Activated naive CD8-positive, alpha-beta T cell treated with anti-CD3 and anti-CD28 coated beads, Interleukin-2, amount 50 U/mL, for 24 hours (primary cell): ENCODE measurements around the gene CD4.

Source experiments
- ATAC-seq: fragments of 150-1000 bp; cut with Tn5 transposase; one replicate; pipeline ENCODE4 v1.10.0; 2021
- DNase-seq: peaks from one replicate; pipeline ENCODE4 v3.0.0; 2021
- H3K27ac Mint-ChIP-seq: one replicate; pipeline ENCODE4 v1.8.0; 2021; ENCODE audit warnings: mild to moderate bottlenecking, mixed read lengths
- H3K27me3 Mint-ChIP-seq: one replicate; pipeline ENCODE4 v1.8.0; 2021; ENCODE audit warnings: mixed read lengths
- H3K36me3 Mint-ChIP-seq: one replicate; pipeline ENCODE4 v1.8.0; 2021; ENCODE audit warnings: low read depth, mixed read lengths
- H3K4me1 Mint-ChIP-seq: one replicate; pipeline ENCODE4 v1.8.0; 2021; ENCODE audit warnings: mixed read lengths
- H3K4me3 Mint-ChIP-seq: one replicate; pipeline ENCODE4 v1.8.0; 2021; ENCODE audit warnings: mild to moderate bottlenecking, moderate library complexity, mixed read lengths
- H3K9me3 Mint-ChIP-seq: one replicate; pipeline ENCODE4 v1.8.0; 2021; ENCODE audit warnings: mixed read lengths

The CD4 gene

DNA sequence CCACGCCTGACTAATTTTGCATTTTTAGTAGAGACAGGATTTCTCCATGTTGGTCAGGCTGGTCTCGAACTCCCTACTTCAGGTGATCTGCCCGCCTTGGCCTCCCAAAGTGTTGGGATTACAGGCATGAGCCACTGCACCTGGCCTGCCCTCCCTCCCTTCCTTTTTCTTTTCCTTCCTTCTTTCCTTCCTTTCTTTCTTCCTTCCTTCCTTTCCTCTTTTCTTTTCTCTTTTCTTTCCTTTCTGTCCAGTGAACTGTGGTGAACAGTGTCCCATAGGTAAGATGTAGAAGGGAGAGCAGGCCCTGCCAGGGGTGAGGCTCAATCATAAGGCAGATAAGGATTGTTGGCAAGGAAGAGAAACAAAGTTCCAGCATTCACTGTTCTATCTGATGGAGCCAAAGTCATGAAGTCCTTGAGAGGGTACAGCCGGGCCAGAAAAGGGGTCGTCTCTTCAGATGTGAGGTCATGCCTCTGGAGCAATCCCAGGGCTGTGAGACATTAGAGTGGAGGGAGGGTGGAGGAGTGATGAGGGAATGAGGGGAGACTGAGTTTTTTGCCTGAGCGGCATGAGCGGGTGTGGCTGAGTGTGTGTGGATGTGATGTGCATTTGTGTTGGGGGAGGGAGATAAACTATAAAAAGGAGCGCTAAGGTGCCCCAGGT is 32.2 kb upstream of the CD4 start:
- H3K27me3 Mint-ChIP-seq: peaks cover 14% of the 10 kb centered on the region
- H3K36me3 Mint-ChIP-seq: peaks cover 2% of the 10 kb centered on the region
- H3K4me1 Mint-ChIP-seq: peaks cover 21% of the 10 kb centered on the region
- DNase-seq: no peak
- H3K9me3 Mint-ChIP-seq: no peaks in the 10 kb centered on the region
- ATAC-seq: no peak
- no peak overlapping the region for H3K27ac Mint-ChIP-seq
- H3K4me3 Mint-ChIP-seq: no peak overlapping the region

DNA sequence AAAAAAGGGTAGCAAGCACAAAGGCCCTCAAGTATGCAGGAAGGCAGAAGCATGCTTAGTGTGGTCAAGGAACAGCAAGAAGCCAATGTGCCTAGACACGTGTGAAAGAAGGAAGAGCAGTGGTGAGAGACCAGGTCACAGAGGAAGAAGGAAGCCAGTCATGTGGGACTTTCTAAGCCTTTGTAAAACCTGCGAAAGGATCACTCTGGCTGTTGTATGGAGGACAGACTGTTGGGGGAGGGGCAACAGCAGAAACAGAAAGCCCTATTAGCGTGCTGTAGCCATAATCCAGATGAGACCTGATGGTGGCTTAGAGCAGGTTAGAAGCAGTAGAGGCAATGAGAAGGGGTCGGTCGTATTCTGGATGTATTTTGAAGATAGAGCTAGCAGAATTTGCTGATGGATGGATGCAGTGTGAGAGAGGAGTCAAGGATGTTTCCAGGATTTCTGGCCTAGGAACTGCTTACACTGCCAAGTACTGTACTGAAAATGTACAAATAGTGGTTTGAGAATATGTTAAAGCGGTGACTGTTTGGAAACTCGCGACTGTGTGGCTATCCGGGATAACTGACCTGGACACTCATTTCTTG is 30.7 kb upstream of the CD4 start:
- Mint-ChIP-seq H3K4me1 (peaks cover 14% of the 10 kb centered on the region), H3K27ac (no peak overlapping the region), H3K27me3 (peaks cover 23% of the 10 kb centered on the region), H3K36me3 (no peaks in the 10 kb centered on the region), H3K9me3 (no peaks in the 10 kb centered on the region), H3K4me3 (no peak overlapping the region)
- no peak for ATAC-seq
- DNase-seq: no peak

DNA sequence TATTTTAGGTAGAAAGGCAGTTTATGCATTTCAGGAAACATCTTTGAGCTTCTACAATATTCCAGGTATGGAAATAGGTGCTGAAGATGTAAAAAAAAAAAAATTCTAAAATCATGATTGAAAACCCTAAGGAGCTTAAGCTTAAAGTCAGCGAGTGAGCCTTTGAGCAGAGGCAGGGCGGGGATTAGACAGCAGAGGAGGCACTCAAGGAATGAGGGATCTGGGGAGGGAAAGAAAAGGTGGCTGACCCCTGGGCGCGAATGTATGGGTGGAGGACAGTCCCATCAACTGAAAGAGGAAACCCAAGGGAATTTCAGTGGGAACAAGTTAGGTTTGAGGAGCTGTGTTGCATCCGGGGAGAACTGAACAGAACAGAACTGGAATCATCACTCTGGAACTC is 29.6 kb upstream of the CD4 start:
- DNase-seq (no peak), ATAC-seq (no peak)
- Mint-ChIP-seq H3K9me3 (no peaks in the 10 kb centered on the region), H3K36me3 (no peaks in the 10 kb centered on the region), H3K27me3 (peaks cover 31% of the 10 kb centered on the region), H3K27ac (no peak overlapping the region), H3K4me3 (no peak overlapping the region), H3K4me1 (peaks cover 11% of the 10 kb centered on the region)

DNA sequence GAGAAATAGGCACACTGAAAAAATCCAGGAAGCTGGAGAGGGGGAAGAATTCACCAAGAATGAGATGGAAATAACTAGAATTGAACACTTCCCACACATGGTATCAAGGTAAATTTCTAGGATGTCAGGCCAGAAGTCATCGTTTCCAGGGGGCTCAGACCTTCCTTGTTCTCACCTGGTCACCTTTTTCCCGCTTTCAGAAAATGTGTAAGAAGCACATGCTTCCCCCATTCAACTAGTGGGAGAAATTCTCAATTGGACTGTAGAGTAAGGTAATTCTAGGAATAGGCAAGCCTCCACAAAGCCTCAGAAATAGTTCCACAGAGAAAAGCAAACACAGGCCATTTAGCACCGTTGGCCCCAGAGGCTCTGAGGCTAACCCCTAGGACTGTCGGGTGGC is 25.9 kb upstream of the CD4 start:
- no peak for DNase-seq
- peaks cover 48% of the 10 kb centered on the region for H3K27me3 Mint-ChIP-seq
- H3K36me3 Mint-ChIP-seq: no peaks in the 10 kb centered on the region
- no peak overlapping the region for H3K4me3 Mint-ChIP-seq
- H3K4me1 Mint-ChIP-seq: peaks cover 34% of the 10 kb centered on the region
- ATAC-seq: no peak
- H3K9me3 Mint-ChIP-seq: no peaks in the 10 kb centered on the region
- H3K27ac Mint-ChIP-seq: no peak overlapping the region

DNA sequence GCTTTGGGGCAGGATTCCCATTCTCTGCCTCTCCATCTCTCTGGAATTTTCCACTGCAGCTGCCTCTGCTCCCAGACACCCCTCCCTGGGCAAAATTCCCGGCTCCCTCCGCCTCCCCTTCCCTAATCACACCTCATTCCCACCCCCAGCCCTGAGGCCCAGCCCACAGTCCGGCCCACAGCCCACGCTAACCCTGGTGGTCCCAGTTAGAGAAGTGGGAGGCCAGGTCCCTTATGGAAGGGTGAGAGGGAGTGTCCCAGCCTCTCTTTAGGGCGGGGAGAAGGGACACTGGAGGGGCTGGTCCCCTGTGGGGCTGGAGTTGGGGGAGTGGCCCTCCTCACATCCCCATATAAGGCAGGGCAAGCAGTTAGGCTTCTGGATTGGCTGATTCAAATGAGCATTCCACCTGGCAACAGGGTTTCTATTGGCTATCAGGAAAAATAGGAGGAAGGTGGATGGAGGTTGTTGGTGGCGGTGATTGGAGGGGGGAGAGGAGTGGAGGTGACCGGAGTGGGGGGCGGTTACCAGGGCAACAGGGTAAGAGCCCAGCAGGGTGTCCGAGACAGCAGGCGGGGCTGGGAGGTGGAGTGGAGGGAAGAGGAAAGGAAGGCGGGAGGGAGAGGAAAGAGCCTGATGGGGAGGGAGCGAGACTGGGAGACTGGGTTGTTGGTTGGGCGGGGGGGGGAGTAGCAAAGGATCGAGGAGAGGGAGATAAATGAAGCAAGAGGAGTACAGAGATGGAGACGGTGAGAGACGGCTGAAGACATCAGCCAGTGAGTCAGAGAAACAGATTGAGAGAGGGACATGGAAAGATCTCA is 25.1 kb upstream of the CD4 start:
- Mint-ChIP-seq H3K4me3 (peak overlapping the region; percentile 77), H3K9me3 (no peaks in the 10 kb centered on the region), H3K27ac (peak overlapping the region; percentile 42), H3K27me3 (peaks cover 55% of the 10 kb centered on the region), H3K36me3 (no peaks in the 10 kb centered on the region), H3K4me1 (peaks cover 38% of the 10 kb centered on the region)
- ATAC-seq: peak; percentile 76
- DNase-seq: peak; percentile 49

DNA sequence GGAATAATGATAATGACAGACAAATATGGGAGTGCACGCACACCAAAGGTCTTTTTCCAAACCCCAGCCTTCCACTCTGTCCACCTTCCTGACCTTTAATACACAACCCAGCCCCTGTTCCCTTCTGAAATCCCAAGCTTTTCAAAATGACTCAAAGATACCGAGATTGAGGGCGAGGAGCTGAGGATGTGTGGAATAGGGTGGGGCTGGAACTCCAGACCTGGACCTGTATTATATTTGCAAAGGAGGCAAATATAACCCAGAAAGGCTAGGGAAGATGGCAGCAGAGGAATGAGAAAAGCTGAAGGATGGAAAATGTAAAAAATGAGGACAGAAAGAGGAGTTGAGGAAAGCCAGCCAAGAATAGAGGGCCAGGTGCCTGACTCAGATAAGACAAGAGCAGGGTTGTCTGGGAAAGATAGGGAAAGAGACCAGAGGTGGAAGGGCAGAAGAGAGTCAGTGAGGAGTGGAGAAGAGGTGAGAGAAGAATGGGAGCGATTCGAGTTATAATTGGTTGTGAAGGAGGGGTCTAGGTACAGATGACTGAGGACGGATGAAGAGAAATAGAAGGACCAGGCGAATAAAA is 24.2 kb upstream of the CD4 start:
- peak overlapping the region; percentile 68 for H3K27ac Mint-ChIP-seq
- DNase-seq: no peak
- H3K27me3 Mint-ChIP-seq: peaks cover 53% of the 10 kb centered on the region
- H3K36me3 Mint-ChIP-seq: no peaks in the 10 kb centered on the region
- peaks cover 44% of the 10 kb centered on the region for H3K4me1 Mint-ChIP-seq
- H3K4me3 Mint-ChIP-seq: peak overlapping the region; percentile 77
- H3K9me3 Mint-ChIP-seq: no peaks in the 10 kb centered on the region
- no peak for ATAC-seq

DNA sequence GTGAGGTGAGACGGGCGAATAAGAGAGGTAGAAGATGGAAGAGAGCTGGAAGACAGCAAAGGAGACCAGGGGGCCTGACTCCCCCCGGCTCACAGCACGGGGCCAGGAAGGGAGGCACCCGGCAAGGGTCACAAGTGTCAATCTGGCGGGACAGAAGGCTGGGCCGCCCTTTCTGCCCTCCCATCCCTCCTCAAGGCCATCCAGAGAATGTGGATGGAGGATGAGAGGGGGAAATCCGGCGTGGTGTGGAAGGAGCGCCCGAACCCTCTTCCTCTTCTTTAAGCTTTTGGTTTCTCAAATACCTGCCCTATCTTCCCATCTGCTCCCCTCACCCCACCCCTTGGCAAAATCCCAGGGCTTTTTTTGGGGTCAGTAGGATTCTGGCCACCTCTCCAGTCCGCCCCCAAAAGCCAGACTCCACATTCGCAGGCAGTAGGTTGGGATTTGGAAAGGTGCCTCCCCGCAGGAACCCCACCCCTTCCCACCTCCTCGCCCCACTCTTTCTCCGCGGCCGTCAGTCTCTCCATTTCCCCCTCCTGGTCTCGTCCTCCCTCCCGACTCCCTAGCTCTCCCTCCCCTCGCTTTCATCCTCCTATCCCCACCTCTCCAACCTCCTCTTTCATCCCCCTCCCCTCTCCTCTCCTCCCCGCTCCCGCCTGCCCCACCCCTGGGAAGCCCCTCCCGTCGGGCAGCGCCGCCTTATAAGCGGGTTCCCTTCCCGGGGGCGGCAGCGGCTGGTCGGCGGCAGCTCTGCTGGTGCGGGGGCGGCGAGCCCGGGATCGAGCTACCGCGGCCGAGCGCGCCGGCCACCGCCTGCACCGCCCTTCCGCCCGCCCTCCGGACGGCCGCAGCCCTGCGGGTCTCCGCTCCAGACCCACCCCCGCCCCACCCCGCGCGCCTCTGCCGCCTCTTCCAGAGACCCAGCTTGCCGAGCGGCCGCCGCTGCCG is 23.4 kb upstream of the CD4 start, which contains the start of gene PTMS:
TSS of gene PTMS (plus strand) at position 730 of the 948 bp plus-strand sequence. CDS start 343 bp downstream, outside the sequence.
- H3K27ac Mint-ChIP-seq: peak within 1 kb of the TSS; percentile 68
- no peaks in the 10 kb centered on the region for H3K9me3 Mint-ChIP-seq
- peak; percentile 7 for ATAC-seq
- H3K4me3 Mint-ChIP-seq: peak within 1 kb of the TSS; percentile 80
- DNase-seq: peak; percentile 56
- peaks cover 53% of the 10 kb centered on the region for H3K27me3 Mint-ChIP-seq
- peaks cover 48% of the 10 kb centered on the region for H3K4me1 Mint-ChIP-seq
- peaks cover 3% of the 10 kb centered on the region for H3K36me3 Mint-ChIP-seq

DNA sequence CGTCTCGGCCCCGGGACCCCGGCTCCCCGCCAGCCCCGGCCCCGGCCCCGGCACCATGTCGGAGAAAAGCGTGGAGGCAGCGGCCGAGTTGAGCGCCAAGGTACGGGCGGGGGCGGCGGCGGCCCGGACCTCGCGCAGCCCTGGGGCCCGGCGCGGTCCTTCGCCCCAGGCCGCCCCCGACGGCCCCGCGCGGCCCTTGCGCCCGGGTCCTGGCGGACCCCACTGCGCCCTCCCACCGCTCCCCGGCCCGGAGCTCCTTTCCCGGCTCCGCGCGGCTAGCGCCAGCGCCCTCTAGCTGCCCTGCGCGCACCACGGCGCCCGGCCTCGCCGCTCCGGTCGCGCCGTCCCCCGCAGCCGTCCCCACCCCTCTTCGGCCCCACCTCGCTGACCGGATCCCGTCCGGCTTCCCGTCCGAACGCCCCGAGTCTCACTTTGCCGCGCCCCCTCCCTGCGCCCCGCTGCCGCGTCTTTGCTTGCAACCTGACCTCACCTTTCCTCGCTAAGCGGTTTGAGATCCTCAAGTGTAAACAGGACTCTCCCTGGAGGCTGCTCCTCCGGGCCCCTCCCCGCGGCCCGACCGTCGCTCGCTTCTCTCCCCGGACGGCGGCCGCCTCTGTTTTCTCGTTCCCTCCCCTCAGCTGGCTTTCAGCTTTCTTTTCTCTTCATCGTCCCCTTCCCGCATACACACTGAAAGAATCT is 22.5 kb upstream of the CD4 start:
- Mint-ChIP-seq H3K36me3 (peaks cover 8% of the 10 kb centered on the region), H3K27ac (peak overlapping the region; percentile 65), H3K4me1 (peaks cover 57% of the 10 kb centered on the region), H3K4me3 (peak overlapping the region; percentile 80), H3K9me3 (no peaks in the 10 kb centered on the region), H3K27me3 (peaks cover 53% of the 10 kb centered on the region)
- peak; percentile 55 for ATAC-seq
- DNase-seq: peak; percentile 75

DNA sequence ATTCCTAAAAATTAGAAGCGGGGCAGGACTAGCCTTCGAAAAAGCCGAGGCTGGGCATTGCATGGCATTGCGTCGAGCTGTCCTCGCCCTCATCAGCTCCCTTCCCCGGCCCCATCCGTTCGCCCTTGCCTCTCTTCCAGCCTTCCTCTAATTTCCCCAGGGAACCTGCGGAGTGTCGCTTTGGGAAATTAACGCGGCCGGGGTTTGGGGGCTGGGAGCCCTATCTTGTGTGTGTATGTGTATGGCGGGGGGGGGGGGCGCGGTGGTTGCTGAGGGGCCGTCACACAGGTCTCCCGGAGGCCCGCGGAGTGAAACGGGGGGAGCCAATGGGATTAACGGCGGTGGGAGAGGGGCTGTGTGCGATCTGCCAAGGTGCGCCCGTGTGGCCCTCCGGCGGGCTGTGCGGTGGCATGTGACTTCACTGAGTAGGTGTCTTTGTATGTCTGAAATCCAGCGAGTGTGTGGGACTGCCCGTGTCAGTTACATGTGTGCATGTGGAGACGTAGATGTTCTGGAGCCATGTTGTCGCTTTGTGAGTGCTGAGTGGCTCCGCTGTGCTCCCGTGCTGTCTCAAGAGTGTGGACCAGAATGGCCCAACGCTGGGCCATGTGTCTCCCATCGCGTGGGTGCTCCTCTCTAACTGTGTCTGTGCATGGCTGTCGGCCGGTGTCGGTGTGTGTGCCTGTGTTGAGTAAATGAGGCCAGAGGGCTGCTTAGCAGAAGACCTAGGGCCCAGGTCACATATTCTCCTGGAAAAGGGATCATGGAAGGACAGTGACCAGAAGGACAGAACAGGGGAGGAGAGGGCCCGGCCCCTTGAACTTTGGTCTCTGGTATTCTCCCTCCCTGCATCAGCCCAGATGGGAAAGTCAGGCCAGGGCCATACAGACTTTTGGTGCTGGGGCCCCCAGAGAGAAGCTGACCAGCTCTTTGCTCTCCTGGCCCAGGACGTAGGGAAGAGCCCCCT is 21.7 kb upstream of the CD4 start:
- DNase-seq (no peak), ATAC-seq (no peak)
- peaks cover 8% of the 10 kb centered on the region for H3K36me3 Mint-ChIP-seq
- no peaks in the 10 kb centered on the region for H3K9me3 Mint-ChIP-seq
- peaks cover 61% of the 10 kb centered on the region for H3K4me1 Mint-ChIP-seq
- H3K27me3 Mint-ChIP-seq: peaks cover 50% of the 10 kb centered on the region
- H3K4me3 Mint-ChIP-seq: peak overlapping the region; percentile 80
- H3K27ac Mint-ChIP-seq: peak overlapping the region; percentile 65

DNA sequence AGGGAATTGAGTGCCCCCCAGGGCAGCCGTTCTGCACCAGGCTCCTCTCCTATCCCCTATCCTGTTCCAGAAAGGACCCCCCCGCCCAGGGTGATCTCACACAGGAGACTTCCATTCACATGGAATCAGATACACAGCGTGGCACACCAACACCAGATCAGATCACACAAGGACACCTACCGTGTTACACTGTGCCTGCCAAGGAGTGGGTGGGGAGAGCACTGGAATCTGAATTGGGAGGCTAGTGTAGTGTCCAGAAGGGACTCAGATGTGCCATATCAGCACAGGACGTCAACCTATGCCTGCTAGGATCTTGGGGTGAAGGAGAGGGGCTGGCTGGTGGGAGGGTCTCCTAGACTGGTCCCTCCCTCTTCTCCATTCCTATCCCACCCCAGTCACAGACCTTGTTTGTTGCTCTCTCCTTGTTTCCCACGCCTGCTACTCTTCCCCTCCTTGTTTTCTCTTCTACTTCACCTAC is 20.9 kb upstream of the CD4 start:
- peaks cover 46% of the 10 kb centered on the region for H3K27me3 Mint-ChIP-seq

DNA sequence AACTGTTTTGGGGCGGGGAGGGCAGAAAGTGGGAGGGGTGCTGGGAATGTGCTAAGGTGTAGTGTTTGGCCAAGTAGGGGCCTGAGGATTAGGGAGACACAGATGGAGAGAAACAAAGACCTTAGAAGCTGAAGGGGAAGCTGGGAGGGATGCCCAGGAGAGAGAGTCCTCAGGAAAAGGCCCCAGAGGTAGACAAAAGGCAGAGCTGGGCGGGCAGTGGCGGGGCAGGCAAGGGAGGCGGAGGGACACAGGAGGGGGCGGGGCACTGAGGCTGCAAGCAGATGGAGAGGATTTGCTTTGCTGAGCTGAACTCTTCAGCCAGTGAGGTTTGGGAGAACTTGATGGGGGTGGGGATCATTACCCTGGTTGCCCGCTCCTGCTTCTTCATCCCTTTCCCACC is 20.3 kb upstream of the CD4 start:
- Mint-ChIP-seq H3K27me3 (peaks cover 46% of the 10 kb centered on the region), H3K4me1 (peaks cover 68% of the 10 kb centered on the region), H3K27ac (no peak overlapping the region), H3K36me3 (peaks cover 12% of the 10 kb centered on the region), H3K9me3 (no peaks in the 10 kb centered on the region), H3K4me3 (peak overlapping the region; percentile 80)
- ATAC-seq (no peak), DNase-seq (peak; percentile 31)

More for the DNA sequence above, 20.9 kb upstream of the CD4 start:
- Mint-ChIP-seq H3K27ac (peak overlapping the region; percentile 55), H3K4me1 (peaks cover 69% of the 10 kb centered on the region), H3K9me3 (no peaks in the 10 kb centered on the region), H3K36me3 (peaks cover 11% of the 10 kb centered on the region), H3K4me3 (peak overlapping the region; percentile 80)
- ATAC-seq (no peak), DNase-seq (no peak)

DNA sequence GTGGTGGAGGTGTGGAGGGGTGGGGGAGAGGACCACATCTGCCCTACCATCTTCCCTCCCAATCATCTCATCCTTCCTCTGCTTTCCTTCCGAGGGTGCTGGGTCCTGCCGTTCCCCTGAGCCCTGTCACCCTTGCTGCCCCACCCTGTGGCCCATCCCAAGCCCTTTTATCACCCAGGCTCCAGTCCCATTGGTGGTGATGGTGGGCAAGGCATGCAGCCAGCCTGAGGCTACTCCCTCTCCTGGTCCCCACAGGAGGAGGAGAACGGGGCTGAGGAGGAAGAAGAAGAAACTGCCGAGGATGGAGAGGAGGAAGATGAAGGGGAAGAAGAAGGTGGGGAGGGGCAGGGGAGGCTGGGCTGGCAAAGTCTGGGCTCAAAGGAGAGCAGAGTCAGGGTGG is 19.7 kb upstream of the CD4 start:
- peaks cover 67% of the 10 kb centered on the region for H3K4me1 Mint-ChIP-seq

More for the DNA sequence above, 19.7 kb upstream of the CD4 start:
- H3K27me3 Mint-ChIP-seq: peaks cover 43% of the 10 kb centered on the region
- H3K9me3 Mint-ChIP-seq: no peaks in the 10 kb centered on the region
- H3K4me3 Mint-ChIP-seq: no peak overlapping the region
- peaks cover 18% of the 10 kb centered on the region for H3K36me3 Mint-ChIP-seq
- peak overlapping the region; percentile 0 for H3K27ac Mint-ChIP-seq
- ATAC-seq (no peak), DNase-seq (no peak)
